HepG2 (cell line): ENCODE results near the gene NEDD8. TPM values are rescaled to one million over a fixed set of nuclear protein-coding genes. Genes with fewer than 3 reads are reported as not detected.

Experiments used
- BRD4 ChIP-seq: sonication (generic); formaldehyde crosslinking; IDR thresholded peaks from 2 replicates; pipeline ENCODE4 v1.4.0; 2020; ENCODE audit warnings: missing genetic modification reagents
- DNMT1 ChIP-seq: sonication (generic); formaldehyde crosslinking; IDR thresholded peaks from 2 replicates; pipeline ENCODE4 v1.5.1; 2020; ENCODE audit warnings: mild to moderate bottlenecking, missing genetic modification reagents
- ETV6 ChIP-seq: sonication (generic); formaldehyde crosslinking; conservative IDR thresholded peaks from 2 replicates; pipeline ENCODE4 v1.4.0; 2020; ENCODE audit warnings: missing genetic modification reagents
- FOXK2 ChIP-seq: fragments of 450-650 bp; IDR thresholded peaks from 2 replicates; pipeline ENCODE4 v1.6.1; 2016
- HIVEP1 ChIP-seq: sonication (generic); formaldehyde crosslinking; IDR thresholded peaks from 2 replicates; pipeline ENCODE4 v1.4.0; 2020; ENCODE audit warnings: mild to moderate bottlenecking, missing genetic modification reagents
- PHF21A ChIP-seq: sonication (generic); formaldehyde crosslinking; IDR thresholded peaks from 2 replicates; pipeline ENCODE4 v1.5.0; 2020; ENCODE audit warnings: mild to moderate bottlenecking, missing genetic modification reagents
- PHF5A ChIP-seq: IDR thresholded peaks from one replicate; pipeline ENCODE4 v1.6.1; 2018; ENCODE audit warnings: low read depth, missing genetic modification reagents; ENCODE audit not compliant: unreplicated experiment
- PLRG1 ChIP-seq: fragments of 450-650 bp; conservative IDR thresholded peaks from 2 replicates; pipeline ENCODE4 v1.6.1; 2016
- TEAD3 ChIP-seq: optimal IDR thresholded peaks from 2 replicates; pipeline ENCODE3; 2016; ENCODE audit warnings: borderline replicate concordance
- U2AF1 ChIP-seq: fragments of 200-400 bp; formaldehyde crosslinking; optimal IDR thresholded peaks from 2 replicates; pipeline ENCODE3; 2017; ENCODE audit warnings: mild to moderate bottlenecking, low read depth, low read length
- ZFP62 ChIP-seq: sonication (generic); formaldehyde crosslinking; IDR thresholded peaks from 2 replicates; pipeline ENCODE4 v1.4.0; 2020; ENCODE audit warnings: missing genetic modification reagents
- ZKSCAN1 ChIP-seq: fragments of 150-350 bp; IDR thresholded peaks from 2 replicates; pipeline ENCODE4 v1.6.1; 2014; ENCODE audit warnings: low read length
- ZNF180 ChIP-seq: sonication (generic); formaldehyde crosslinking; IDR thresholded peaks from 2 replicates; pipeline ENCODE4 v1.4.0; 2020; ENCODE audit warnings: low read depth, missing genetic modification reagents, borderline replicate concordance
- ZNF224 ChIP-seq: sonication (generic); formaldehyde crosslinking; IDR thresholded peaks from 2 replicates; pipeline ENCODE4 v1.5.0; 2020; ENCODE audit warnings: mild to moderate bottlenecking, missing genetic modification reagents
- ZNF703 ChIP-seq: sonication (generic); formaldehyde crosslinking; IDR thresholded peaks from 2 replicates; pipeline ENCODE4 v1.5.1; 2020; ENCODE audit warnings: missing genetic modification reagents, mild to moderate bottlenecking, moderate library complexity, borderline replicate concordance
- ZNF879 ChIP-seq: sonication (generic); formaldehyde crosslinking; IDR thresholded peaks from 2 replicates; pipeline ENCODE4 v1.8.1; 2023; ENCODE audit warnings: missing genetic modification reagents
- ZNF883 ChIP-seq: sonication (generic); formaldehyde crosslinking; IDR thresholded peaks from 2 replicates; pipeline ENCODE4 v1.5.1; 2020; ENCODE audit warnings: mild to moderate bottlenecking, missing genetic modification reagents; ENCODE audit errors: not compliant biosample characterization
- ZSCAN12 ChIP-seq: sonication (generic); formaldehyde crosslinking; IDR thresholded peaks from 2 replicates; pipeline ENCODE4 v1.9.0; 2021; ENCODE audit warnings: mild to moderate bottlenecking, missing genetic modification reagents
- polyA plus RNA-seq, 8 experiments: library from polyadenylated mRNA; depleted of rRNA in 3 of 8; stranded (reverse) in 7 of 8; unstranded in 1 of 8; fragments of >200 nt; fragmentation: Illumina TruSeq in 4 of 8; extraction: Trizol in 4 of 8; gene quantifications; 2 replicates each; pipeline versions ENCODE4 v1.2.1 to v1.2.3, GENCODE V29; 2011 to 2016; ENCODE audit warnings: low read depth in 4 of 8, missing spikeins in 1 of 8, mixed read lengths in 1 of 8; ENCODE audit not compliant: insufficient read depth in 1 of 8
- total RNA-seq, 5 experiments: library from RNA; depleted of rRNA; stranded (reverse); fragments of >200 nt; fragmentation: Illumina TruSeq; extraction: Trizol; gene quantifications; 2 replicates each; pipeline ENCODE4 v1.2.3, GENCODE V29; 2016; ENCODE audit warnings: low read depth in 1 of 5
- TF ChIP-seq, protein P1 (sequence below): sonication (generic); formaldehyde crosslinking; IDR thresholded peaks from 2 replicates; pipeline ENCODE4 v1.5.0; 2020; ENCODE audit warnings: missing genetic modification reagents
- TF ChIP-seq, protein P2 (sequence below): sonication (generic); formaldehyde crosslinking; IDR thresholded peaks from 2 replicates; pipeline ENCODE4 v1.5.0; 2020; ENCODE audit warnings: mild to moderate bottlenecking, missing genetic modification reagents
- TF ChIP-seq, protein P3 (sequence below): sonication (generic); formaldehyde crosslinking; IDR thresholded peaks from 2 replicates; pipeline ENCODE4 v1.8.1; 2023; ENCODE audit warnings: missing genetic modification reagents, mild to moderate bottlenecking, borderline replicate concordance
- TF ChIP-seq, protein P4 (sequence below): IDR thresholded peaks from 2 replicates; pipeline ENCODE4 v1.6.1; 2016; ENCODE audit warnings: low read depth, missing genetic modification reagents, missing compliant biosample characterization

The NEDD8 gene
- total and polyA plus RNA-seq, 2 of the 13 experiments (the other 11 are each of a cell fraction or from before 2014, with no cell fraction given), result 535 to 713 TPM

DNA sequence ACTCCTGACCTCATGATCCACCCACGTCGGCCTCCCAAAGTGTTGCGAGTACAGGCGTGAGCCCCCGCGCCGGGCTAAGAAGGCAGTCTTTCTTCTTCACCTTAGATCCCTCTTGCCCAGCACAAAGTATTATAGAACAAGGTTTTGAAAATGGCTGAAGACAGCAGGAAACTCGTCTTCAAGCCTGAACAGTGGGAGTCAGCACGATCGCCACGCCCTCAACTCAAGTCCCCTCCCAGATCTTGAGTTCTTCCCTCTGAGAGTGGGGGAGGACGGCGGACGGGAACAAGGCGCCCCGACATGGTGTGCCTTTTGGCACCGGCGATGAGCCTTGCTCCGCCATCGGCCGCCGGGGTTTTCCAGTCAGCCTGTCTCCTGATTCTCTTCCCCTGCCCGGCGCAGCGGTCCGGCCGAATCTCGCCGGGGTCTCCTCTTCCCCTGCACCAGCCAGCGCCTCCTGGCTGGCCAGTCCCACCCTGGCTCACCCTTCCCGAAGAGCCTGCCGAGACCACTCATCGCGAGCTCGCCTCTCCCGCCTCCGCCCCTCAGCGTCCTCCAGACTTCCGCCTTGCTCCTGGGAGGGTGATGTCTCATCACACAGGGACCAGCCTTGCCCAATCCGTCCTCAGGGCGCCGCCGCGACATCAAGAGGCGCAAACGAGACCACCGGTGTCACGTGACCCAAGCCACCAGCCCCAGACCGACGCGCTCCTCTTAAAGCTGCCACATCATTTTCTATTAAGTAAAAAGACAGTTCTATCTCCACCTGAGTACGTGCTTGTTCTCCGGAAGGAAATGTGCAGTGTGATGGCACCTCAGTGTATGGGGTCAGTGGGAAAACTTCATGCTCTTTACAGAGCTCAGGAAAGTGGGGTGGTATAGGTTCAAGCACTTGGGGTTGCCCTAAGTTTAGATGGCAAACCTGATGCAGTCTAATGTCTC is 19.0 kb downstream of the NEDD8 start, which contains the start of gene CHMP4A (continued):
- TF ChIP-seq TEAD3 (CRISPR knock-in tag) (peak; percentile 82), ZNF703 (CRISPR knock-in tag) (no peak), ZNF883 (peak; percentile 99), PHF21A (CRISPR knock-in tag) (no peak), ZNF224 (CRISPR knock-in tag) (peak; percentile 93), PHF5A (CRISPR knock-in tag) (peak; percentile 95), ZSCAN12 (CRISPR knock-in tag) (peak; percentile 95; the same call in 1 of the 2 replicates), ZNF180 (peak; percentile 96), ZNF879 (CRISPR knock-in tag) (no peak; the same call in 1 of the 2 replicates), PLRG1 (no peak), ETV6 (CRISPR knock-in tag) (peak; percentile 97), DNMT1 (CRISPR knock-in tag) (peak; percentile 78), BRD4 (CRISPR knock-in tag) (peak; percentile 96), U2AF1 (peak; percentile 99), ZFP62 (CRISPR knock-in tag) (peak; percentile 87; the same call in 1 of the 2 replicates), HIVEP1 (CRISPR knock-in tag) (peak; percentile 89), FOXK2 (peak; percentile 86), ZKSCAN1 (no peak)
- TF ChIP-seq, protein P1, sequence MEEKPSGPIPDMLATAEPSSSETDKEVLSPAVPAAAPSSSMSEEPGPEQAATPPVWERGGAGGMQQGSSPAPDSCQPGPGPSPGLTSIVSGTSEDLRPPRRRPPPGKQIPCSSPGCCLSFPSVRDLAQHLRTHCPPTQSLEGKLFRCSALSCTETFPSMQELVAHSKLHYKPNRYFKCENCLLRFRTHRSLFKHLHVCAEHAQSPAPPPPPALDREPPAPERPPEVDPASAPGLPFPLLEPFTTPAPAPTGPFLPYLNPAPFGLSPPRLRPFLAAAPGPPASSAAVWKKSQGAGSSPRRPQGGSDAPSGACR (CRISPR knock-in tag), result peak; percentile 64; the same call in 1 of the 2 replicates
- TF ChIP-seq, protein P2, sequence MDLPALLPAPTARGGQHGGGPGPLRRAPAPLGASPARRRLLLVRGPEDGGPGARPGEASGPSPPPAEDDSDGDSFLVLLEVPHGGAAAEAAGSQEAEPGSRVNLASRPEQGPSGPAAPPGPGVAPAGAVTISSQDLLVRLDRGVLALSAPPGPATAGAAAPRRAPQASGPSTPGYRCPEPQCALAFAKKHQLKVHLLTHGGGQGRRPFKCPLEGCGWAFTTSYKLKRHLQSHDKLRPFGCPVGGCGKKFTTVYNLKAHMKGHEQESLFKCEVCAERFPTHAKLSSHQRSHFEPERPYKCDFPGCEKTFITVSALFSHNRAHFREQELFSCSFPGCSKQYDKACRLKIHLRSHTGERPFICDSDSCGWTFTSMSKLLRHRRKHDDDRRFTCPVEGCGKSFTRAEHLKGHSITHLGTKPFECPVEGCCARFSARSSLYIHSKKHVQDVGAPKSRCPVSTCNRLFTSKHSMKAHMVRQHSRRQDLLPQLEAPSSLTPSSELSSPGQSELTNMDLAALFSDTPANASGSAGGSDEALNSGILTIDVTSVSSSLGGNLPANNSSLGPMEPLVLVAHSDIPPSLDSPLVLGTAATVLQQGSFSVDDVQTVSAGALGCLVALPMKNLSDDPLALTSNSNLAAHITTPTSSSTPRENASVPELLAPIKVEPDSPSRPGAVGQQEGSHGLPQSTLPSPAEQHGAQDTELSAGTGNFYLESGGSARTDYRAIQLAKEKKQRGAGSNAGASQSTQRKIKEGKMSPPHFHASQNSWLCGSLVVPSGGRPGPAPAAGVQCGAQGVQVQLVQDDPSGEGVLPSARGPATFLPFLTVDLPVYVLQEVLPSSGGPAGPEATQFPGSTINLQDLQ (CRISPR knock-in tag), result no peak
- TF ChIP-seq, protein P3, sequence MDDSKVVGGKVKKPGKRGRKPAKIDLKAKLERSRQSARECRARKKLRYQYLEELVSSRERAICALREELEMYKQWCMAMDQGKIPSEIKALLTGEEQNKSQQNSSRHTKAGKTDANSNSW (CRISPR knock-in tag), result no peak
- TF ChIP-seq, protein P4, sequence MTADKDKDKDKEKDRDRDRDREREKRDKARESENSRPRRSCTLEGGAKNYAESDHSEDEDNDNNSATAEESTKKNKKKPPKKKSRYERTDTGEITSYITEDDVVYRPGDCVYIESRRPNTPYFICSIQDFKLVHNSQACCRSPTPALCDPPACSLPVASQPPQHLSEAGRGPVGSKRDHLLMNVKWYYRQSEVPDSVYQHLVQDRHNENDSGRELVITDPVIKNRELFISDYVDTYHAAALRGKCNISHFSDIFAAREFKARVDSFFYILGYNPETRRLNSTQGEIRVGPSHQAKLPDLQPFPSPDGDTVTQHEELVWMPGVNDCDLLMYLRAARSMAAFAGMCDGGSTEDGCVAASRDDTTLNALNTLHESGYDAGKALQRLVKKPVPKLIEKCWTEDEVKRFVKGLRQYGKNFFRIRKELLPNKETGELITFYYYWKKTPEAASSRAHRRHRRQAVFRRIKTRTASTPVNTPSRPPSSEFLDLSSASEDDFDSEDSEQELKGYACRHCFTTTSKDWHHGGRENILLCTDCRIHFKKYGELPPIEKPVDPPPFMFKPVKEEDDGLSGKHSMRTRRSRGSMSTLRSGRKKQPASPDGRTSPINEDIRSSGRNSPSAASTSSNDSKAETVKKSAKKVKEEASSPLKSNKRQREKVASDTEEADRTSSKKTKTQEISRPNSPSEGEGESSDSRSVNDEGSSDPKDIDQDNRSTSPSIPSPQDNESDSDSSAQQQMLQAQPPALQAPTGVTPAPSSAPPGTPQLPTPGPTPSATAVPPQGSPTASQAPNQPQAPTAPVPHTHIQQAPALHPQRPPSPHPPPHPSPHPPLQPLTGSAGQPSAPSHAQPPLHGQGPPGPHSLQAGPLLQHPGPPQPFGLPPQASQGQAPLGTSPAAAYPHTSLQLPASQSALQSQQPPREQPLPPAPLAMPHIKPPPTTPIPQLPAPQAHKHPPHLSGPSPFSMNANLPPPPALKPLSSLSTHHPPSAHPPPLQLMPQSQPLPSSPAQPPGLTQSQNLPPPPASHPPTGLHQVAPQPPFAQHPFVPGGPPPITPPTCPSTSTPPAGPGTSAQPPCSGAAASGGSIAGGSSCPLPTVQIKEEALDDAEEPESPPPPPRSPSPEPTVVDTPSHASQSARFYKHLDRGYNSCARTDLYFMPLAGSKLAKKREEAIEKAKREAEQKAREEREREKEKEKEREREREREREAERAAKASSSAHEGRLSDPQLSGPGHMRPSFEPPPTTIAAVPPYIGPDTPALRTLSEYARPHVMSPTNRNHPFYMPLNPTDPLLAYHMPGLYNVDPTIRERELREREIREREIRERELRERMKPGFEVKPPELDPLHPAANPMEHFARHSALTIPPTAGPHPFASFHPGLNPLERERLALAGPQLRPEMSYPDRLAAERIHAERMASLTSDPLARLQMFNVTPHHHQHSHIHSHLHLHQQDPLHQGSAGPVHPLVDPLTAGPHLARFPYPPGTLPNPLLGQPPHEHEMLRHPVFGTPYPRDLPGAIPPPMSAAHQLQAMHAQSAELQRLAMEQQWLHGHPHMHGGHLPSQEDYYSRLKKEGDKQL (CRISPR knock-in tag), result peak; percentile 62
